ENCODE measurements around the gene CAMTA1.

GRCh38 chr1:7432102-7432899 is 647.0 kb downstream of the CAMTA1 start:
- TF ChIP-seq THAP7 (CRISPR knock-in tag; IDR thresholded peaks at IDR 0.05) (no peak), REST (IDR thresholded peaks at IDR 0.05; ENCODE audit: borderline replicate concordance) (no peak), REST (CRISPR knock-in tag; IDR thresholded peaks at IDR 0.05; ENCODE audit: low read depth) (no peak), ZNF512 (tag; IDR thresholded peaks at IDR 0.05) (no peak)
